Hepatocyte (in vitro differentiated cells): ENCODE results near the gene NPAS3. TPM values are rescaled to one million over a fixed set of nuclear protein-coding genes. Genes with fewer than 3 reads are reported as not detected.

Source experiments
- DNase-seq: peaks from one replicate; pipeline ENCODE4 v3.0.0-alpha.2; 2016; ENCODE audit warnings: low spot score
- H2AFZ ChIP-seq: fragments of 200-600 bp; sonication (generic); 2 replicates; pipeline ENCODE4 v1.6.0; 2016; ENCODE audit warnings: antibody characterized with exemption, mild to moderate bottlenecking
- H3K27ac ChIP-seq: fragments of 200-600 bp; sonication (generic); 2 replicates; pipeline ENCODE4 v1.5.1; 2016; ENCODE audit warnings: mild to moderate bottlenecking
- H3K27me3 ChIP-seq: fragments of 200-600 bp; sonication (generic); 2 replicates; pipeline ENCODE4 v1.6.1; 2016
- H3K36me3 ChIP-seq: fragments of 200-600 bp; sonication (generic); replicated peaks from 2 replicates; pipeline ENCODE4 v1.5.1; 2016; ENCODE audit warnings: low read depth; ENCODE audit not compliant: insufficient read depth
- H3K4me1 ChIP-seq: fragments of 200-600 bp; sonication (generic); 2 replicates; pipeline ENCODE4 v1.5.1; 2016; ENCODE audit warnings: mild to moderate bottlenecking, moderate library complexity; ENCODE audit not compliant: insufficient read depth
- H3K4me2 ChIP-seq: fragments of 200-600 bp; sonication (generic); 2 replicates; pipeline ENCODE4 v1.6.0; 2016
- H3K4me3 ChIP-seq: fragments of 200-600 bp; sonication (generic); 2 replicates; pipeline ENCODE4 v1.5.1; 2016; ENCODE audit warnings: mild to moderate bottlenecking
- H3K79me2 ChIP-seq: fragments of 200-600 bp; sonication (generic); 2 replicates; pipeline ENCODE4 v1.6.0; 2017; ENCODE audit warnings: mild to moderate bottlenecking
- H3K9me2 ChIP-seq: fragments of 200-600 bp; sonication (generic); replicated peaks from 2 replicates; pipeline ENCODE4 v1.6.0; 2017; ENCODE audit warnings: mild to moderate bottlenecking; ENCODE audit not compliant: insufficient read depth
- H3K9me3 ChIP-seq: fragments of 200-600 bp; sonication (generic); 2 replicates; pipeline ENCODE4 v1.5.1; 2016; ENCODE audit warnings: low read depth, mild to moderate bottlenecking
- H4K20me1 ChIP-seq: fragments of 200-600 bp; sonication (generic); 2 replicates; pipeline ENCODE4 v1.6.0; 2016; ENCODE audit warnings: mild to moderate bottlenecking; ENCODE audit not compliant: insufficient read depth, poor library complexity, severe bottlenecking
- CTCF ChIP-seq: fragments of 200-600 bp; sonication (generic); IDR thresholded peaks from 2 replicates; pipeline ENCODE4 v1.5.1; 2016; ENCODE audit warnings: antibody characterized with exemption, mild to moderate bottlenecking; ENCODE audit not compliant: poor library complexity
- EZH2 ChIP-seq: fragments of 200-600 bp; sonication (generic); IDR thresholded peaks from 2 replicates; pipeline ENCODE4 v1.6.1; 2016; ENCODE audit warnings: antibody characterized with exemption, mild to moderate bottlenecking, borderline replicate concordance
- EZH2phosphoT487 ChIP-seq: fragments of 200-600 bp; sonication (generic); IDR thresholded peaks from one replicate; pipeline ENCODE4 v1.6.1; 2018; ENCODE audit warnings: antibody characterized with exemption, mild to moderate bottlenecking, low read depth, moderate library complexity; ENCODE audit not compliant: unreplicated experiment, severe bottlenecking
- WGBS: methylation state at CpG from one replicate; pipeline ENCODE4 v1.1.6; 2016; ENCODE audit warnings: low lambda C conversion rate; ENCODE audit errors: missing lambda C conversion rate; 5-methylcytosine and 5-hydroxymethylcytosine counted together
- polyA plus RNA-seq: library from polyadenylated mRNA; unstranded; fragments of >200 nt; fragmentation: Nextera tagmentation; extraction: Ambion mirVana; gene quantifications from 2 replicates; pipeline ENCODE4 v1.2.1, GENCODE V29; 2016
- total RNA-seq: library from RNA; depleted of rRNA; stranded (reverse); fragments of >200 nt; gene quantifications from 2 replicates; pipeline ENCODE4 v1.2.3, GENCODE V29; 2014

NPAS3 gene
- total and polyA plus RNA-seq, 2 experiments from 2014 or later: 0.11 to 1.1 TPM

GRCh38 chr14:32939254-32940065 is 781 bp downstream of the NPAS3 start:
- Histone ChIP-seq H3K9me2 (no peaks in the 10 kb centered on the region), H3K27me3 (peaks cover 63% of the 10 kb centered on the region), H4K20me1 (peaks cover 4% of the 10 kb centered on the region), H2AFZ (peak overlapping the region; percentile 40), H3K9me3 (no peaks in the 10 kb centered on the region), H3K4me2 (peak overlapping the region; percentile 96), H3K36me3 (no peaks in the 10 kb centered on the region), H3K27ac (peak overlapping the region; percentile 20), H3K79me2 (no peaks in the 10 kb centered on the region), H3K4me1 (peaks cover 9% of the 10 kb centered on the region), H3K4me3 (peak overlapping the region; percentile 71)
- TF ChIP-seq EZH2: no peak
- peak; percentile 81 for DNase-seq
- under 1% methylated on average over 31 of the region's 80 CpGs for WGBS

DNA sequence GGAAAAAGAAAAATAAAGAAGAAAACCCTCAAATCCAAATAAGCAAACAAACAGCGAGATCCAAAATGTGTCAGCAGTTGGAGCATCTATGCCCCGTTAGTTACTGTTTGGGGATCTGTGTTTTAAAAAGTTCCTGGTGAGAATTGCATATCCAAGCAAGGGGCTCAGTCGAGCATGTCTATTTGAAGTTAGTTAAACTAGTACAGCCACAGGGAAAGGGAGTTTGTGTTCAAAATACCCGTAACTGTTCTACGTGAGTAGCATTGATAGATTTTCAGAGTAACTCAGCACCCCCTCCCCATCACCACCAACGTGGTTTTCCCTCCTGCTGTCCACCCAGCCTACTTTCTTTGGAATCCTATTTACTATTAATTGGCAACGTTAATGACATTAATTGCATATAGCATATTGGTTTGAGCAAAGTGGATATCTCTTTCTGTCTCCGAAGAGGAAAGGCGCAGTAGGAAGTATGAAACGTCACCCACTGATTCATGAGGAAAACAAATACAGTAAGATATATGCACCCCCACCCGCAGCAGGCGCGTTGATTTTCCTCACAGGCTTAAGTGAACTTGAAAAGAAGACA is 1.5 kb downstream of the NPAS3 start:
- peaks cover 63% of the 10 kb centered on the region for H3K27me3 ChIP-seq
- H3K27ac ChIP-seq: peak overlapping the region; percentile 20
- no peak for DNase-seq
- peak overlapping the region; percentile 71 for H3K4me3 ChIP-seq
- peaks cover 4% of the 10 kb centered on the region for H4K20me1 ChIP-seq
- 11% methylated on average over 13 of the region's 13 CpGs for WGBS
- H3K4me2 ChIP-seq: peak overlapping the region; percentile 96
- no peaks in the 10 kb centered on the region for H3K9me2 ChIP-seq
- peaks cover 6% of the 10 kb centered on the region for H3K4me1 ChIP-seq
- H2AFZ ChIP-seq: peak overlapping the region; percentile 40
- H3K9me3 ChIP-seq: no peaks in the 10 kb centered on the region
- no peaks in the 10 kb centered on the region for H3K36me3 ChIP-seq
- TF ChIP-seq EZH2phosphoT487 (no peak), CTCF (no peak), EZH2 (peak; percentile 78)
- H3K79me2 ChIP-seq: no peaks in the 10 kb centered on the region

DNA sequence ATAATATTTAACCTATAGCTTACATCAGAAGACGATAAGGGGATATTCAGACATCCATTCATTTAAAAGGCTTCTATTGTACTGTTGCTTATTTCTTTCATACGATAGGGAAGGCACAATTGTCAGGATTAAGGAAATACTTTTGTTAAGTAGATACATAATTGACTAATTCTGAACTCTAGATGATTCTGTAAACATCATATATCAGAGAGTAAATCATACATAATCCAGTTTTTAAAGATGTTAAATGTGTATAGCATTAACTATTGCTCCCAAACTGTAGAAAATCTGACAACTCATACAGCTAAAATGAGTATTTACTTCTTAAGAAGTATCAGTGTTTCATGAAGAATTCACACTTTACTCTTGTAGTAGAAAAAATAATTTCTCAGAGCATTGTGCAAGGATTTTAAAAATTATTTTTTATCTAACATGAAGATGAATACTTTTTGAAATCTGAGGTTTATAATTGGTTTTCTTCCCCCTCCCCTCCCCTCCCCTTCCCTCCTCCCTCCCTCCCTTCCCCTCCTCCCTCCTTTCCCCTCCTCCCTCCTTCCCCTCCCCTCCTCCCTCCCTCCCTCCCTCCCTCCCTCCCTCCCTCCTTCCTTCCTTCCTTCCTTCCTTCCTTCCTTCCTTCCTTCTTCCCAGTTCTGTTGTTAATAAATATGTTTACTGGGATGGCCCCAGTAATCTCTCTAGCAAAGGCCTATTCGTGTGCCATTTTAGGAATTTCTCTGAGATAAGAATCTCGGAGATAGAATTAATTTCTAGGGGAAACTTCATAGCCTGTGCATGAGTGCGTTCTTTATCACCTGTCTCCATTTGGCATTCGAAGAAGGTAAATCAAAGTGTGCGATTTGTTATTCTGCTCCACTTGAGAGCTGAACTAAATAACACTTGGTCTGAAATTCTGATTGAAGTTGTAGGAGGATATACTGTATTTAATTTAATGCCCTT is 2.3 kb downstream of the NPAS3 start:
- TF ChIP-seq EZH2phosphoT487 (no peak), EZH2 (no peak), CTCF (no peak)
- H3K27ac ChIP-seq: no peak overlapping the region
- H3K4me1 ChIP-seq: peaks cover 4% of the 10 kb centered on the region
- H4K20me1 ChIP-seq: peaks cover 4% of the 10 kb centered on the region
- H3K4me2 ChIP-seq: peak overlapping the region; percentile 96
- peaks cover 54% of the 10 kb centered on the region for H3K27me3 ChIP-seq
- H2AFZ ChIP-seq: no peak overlapping the region
- H3K79me2 ChIP-seq: no peaks in the 10 kb centered on the region
- no peak for DNase-seq
- H3K4me3 ChIP-seq: no peak overlapping the region
- H3K36me3 ChIP-seq: no peaks in the 10 kb centered on the region
- H3K9me2 ChIP-seq: no peaks in the 10 kb centered on the region
- WGBS: 63% methylated on average over 7 of the region's 7 CpGs
- no peaks in the 10 kb centered on the region for H3K9me3 ChIP-seq
